Measurements from ENCODE around the gene GRAMD1A. TPM values are rescaled to one million over a fixed set of nuclear protein-coding genes. Genes with fewer than 3 reads are reported as not detected.

The GRAMD1A gene
- total RNA-seq, 1 donor from 2014 or later, result 26.2 TPM

DNA sequence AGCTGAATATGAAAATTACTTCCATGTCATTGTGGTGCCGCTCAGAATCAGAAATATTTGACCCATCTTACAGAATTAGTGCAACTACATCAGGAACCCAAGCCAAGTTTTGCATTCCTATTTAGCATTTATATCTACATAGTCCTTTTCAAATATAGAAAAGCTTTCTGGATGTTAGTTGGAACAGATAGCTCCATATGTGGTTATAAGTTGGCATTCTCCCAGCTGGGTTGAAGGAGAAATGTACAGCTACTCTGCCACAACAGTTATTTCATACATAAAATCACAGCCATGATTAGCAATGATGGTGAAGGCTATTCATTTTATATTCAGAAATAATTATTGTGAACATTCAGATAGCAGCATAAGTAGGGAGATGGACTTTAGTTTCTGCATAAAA, 69.6 kb downstream of the GRAMD1A start:
- intact Hi-C loops (cut with micrococcal nuclease), result no loop called here
- TF ChIP-seq, protein P1, sequence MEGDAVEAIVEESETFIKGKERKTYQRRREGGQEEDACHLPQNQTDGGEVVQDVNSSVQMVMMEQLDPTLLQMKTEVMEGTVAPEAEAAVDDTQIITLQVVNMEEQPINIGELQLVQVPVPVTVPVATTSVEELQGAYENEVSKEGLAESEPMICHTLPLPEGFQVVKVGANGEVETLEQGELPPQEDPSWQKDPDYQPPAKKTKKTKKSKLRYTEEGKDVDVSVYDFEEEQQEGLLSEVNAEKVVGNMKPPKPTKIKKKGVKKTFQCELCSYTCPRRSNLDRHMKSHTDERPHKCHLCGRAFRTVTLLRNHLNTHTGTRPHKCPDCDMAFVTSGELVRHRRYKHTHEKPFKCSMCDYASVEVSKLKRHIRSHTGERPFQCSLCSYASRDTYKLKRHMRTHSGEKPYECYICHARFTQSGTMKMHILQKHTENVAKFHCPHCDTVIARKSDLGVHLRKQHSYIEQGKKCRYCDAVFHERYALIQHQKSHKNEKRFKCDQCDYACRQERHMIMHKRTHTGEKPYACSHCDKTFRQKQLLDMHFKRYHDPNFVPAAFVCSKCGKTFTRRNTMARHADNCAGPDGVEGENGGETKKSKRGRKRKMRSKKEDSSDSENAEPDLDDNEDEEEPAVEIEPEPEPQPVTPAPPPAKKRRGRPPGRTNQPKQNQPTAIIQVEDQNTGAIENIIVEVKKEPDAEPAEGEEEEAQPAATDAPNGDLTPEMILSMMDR (IDR thresholded peaks at IDR 0.05; ENCODE audit: borderline replicate concordance), result no peak
- no peaks in the 10 kb centered on the region for H3K4me1 ChIP-seq
- no peak overlapping the region for H3K27ac ChIP-seq (replicated peaks)
- H3K9me3 ChIP-seq (replicated peaks), result peaks cover 14% of the 10 kb centered on the region
- no peak overlapping the region for H3K4me3 ChIP-seq
- no peaks in the 10 kb centered on the region for H3K36me3 ChIP-seq
- H3K27me3 ChIP-seq (ENCODE audit: low read depth), result peaks cover 11% of the 10 kb centered on the region
- DNase-seq, result no peak

- intact Hi-C loops (cut with micrococcal nuclease), result no loop called here
- Histone ChIP-seq H3K36me3 (no peaks in the 10 kb centered on the region), H3K27me3 (ENCODE audit: low read depth) (peaks cover 11% of the 10 kb centered on the region), H3K9me3 (replicated peaks) (peaks cover 14% of the 10 kb centered on the region), H3K4me1 (no peaks in the 10 kb centered on the region), H3K27ac (replicated peaks) (no peak overlapping the region), H3K4me3 (no peak overlapping the region)
- TF ChIP-seq, protein P1 (IDR thresholded peaks at IDR 0.05; ENCODE audit: borderline replicate concordance), result no peak
- no peak for DNase-seq
These were observed 70.3 kb downstream of the GRAMD1A start for GRCh38 chr19:35070471-35070870.

- intact Hi-C loops (cut with micrococcal nuclease), result no loop called here
- peaks cover 14% of the 10 kb centered on the region for H3K9me3 ChIP-seq (replicated peaks)
- no peaks in the 10 kb centered on the region for H3K4me1 ChIP-seq
- TF ChIP-seq, protein P1 (IDR thresholded peaks at IDR 0.05; ENCODE audit: borderline replicate concordance), result no peak
- no peak overlapping the region for H3K4me3 ChIP-seq
- no peaks in the 10 kb centered on the region for H3K36me3 ChIP-seq
- DNase-seq, result no peak
- H3K27ac ChIP-seq (replicated peaks), result no peak overlapping the region
- peaks cover 11% of the 10 kb centered on the region for H3K27me3 ChIP-seq (ENCODE audit: low read depth)
These were observed 73.4 kb downstream of the GRAMD1A start for GRCh38 chr19:35073516-35073915.

GRCh38 chr19:35073941-35074340, 73.8 kb downstream of the GRAMD1A start:
- Histone ChIP-seq H3K27ac (replicated peaks) (no peak overlapping the region), H3K4me1 (no peaks in the 10 kb centered on the region), H3K36me3 (no peaks in the 10 kb centered on the region), H3K4me3 (no peak overlapping the region), H3K9me3 (replicated peaks) (peaks cover 14% of the 10 kb centered on the region), H3K27me3 (ENCODE audit: low read depth) (peaks cover 11% of the 10 kb centered on the region)
- DNase-seq, result no peak
- TF ChIP-seq, protein P1 (IDR thresholded peaks at IDR 0.05; ENCODE audit: borderline replicate concordance), result no peak
- intact Hi-C loops (cut with micrococcal nuclease), result no loop called here

DNA sequence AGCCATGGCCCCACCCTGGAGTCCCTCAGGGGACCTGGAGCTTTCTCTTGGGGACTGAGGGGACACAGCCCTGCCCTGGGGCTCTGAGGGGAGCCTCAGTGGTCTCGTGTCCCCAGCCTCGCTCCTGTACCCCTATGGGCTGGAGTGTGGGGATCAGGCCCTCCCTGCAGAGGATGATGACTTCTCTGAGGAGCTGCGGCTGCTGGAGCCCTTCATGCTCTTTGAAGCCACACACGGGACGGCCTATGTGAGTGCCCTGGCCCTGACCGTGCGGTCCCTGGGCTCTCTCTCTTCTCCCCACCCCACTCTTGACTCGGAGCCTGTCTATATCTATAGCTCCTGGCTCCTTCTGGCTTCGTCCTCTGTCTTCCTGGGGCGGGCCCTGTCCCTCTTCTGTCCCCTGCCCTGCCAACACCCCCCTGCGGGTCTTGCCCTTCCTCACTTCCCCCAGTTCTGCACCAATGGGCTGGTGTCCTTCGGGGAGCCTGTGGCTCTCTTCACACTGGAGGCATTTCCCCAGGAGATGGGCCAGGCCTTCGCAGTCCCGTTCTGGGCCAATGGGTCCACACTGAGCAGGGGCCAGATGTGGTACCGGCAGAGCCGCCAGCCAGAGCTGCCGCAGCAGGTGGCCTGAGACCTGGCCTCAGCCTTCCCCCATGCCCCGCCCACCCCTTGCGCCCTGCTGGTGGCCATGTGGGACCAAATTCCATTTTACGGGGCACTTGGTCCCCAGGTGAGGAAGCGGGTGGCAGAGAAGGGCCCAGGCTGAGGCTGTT, 74.5 kb downstream of the GRAMD1A start:
- Histone ChIP-seq H3K9me3 (replicated peaks) (peaks cover 14% of the 10 kb centered on the region), H3K36me3 (no peaks in the 10 kb centered on the region), H3K4me3 (no peak overlapping the region), H3K4me1 (no peaks in the 10 kb centered on the region), H3K27me3 (ENCODE audit: low read depth) (peaks cover 5% of the 10 kb centered on the region), H3K27ac (replicated peaks) (no peak overlapping the region)
- no peak for DNase-seq
- TF ChIP-seq, protein P1 (IDR thresholded peaks at IDR 0.05; ENCODE audit: borderline replicate concordance), result no peak
- intact Hi-C loops (cut with micrococcal nuclease), result no loop called here

All from left ventricle myocardium inferior (tissue), 1 donor.